GM21447 (cell line): ENCODE data around the gene TBC1D3C.
"Not testable (repeated sequence)": the region's sequence is repeated elsewhere in the genome, so short reads cannot be mapped to it uniquely, and the experiment has no call there.

Source experiments
- ATAC-seq: cut with Tn5 transposase; IDR thresholded peaks from one replicate; pipeline ENCODE4 v1.9.1; 2021; ENCODE audit not compliant: unreplicated experiment

Gene TBC1D3C

GRCh38 chr17:38068534-38068933, at the start of gene TBC1D3C:
Gene TBC1D3C (minus strand): TSS chr17:38068634. CDS start chr17:38067066, 1,568 bp downstream.
- not testable (repeated sequence) for ATAC-seq

DNA sequence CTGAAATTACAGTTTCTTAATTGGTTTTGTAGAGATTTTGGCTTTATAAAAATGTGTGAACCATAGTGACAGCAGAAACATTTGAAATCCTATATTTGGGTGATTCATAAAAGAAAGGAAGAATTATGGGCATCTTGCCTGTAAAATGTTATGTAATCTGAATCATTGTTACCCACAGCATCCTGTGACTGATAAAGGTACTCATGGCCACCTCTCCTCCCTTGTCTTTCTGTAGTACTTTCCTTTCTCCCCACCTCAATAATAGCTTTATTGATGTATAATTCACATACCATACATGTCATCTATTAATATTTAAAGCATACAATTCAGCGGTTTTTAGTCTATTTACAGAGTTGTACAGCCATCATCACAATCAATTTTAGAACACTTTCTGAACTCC, 30.8 kb upstream of the TBC1D3C start:
- ATAC-seq, result not testable (repeated sequence)

GRCh38 chr17:38094059-38094694, 25.7 kb upstream of the TBC1D3C start:
- ATAC-seq, result not testable (repeated sequence)

- not testable (repeated sequence) for ATAC-seq
These were observed 19.7 kb upstream of the TBC1D3C start for GRCh38 chr17:38088120-38088519.

- ATAC-seq, result not testable (repeated sequence)
These were observed 18.9 kb upstream of the TBC1D3C start for GRCh38 chr17:38087344-38087743.
